NCI-H1417 treated with DMSO at 0.1 percent for 48 hours (cell line): ENCODE measurements around the gene MORC3.

ENCODE experiments used
- DNase-seq: peaks from one replicate; lab custom pipeline; 2025; lab: John Stamatoyannopoulos, UW

The MORC3 gene

GRCh38 chr21:36425286-36425685, 105.3 kb downstream of the MORC3 start:
- DNase-seq: no peak
